Fibroblast of skin of right biceps (primary cell): ENCODE measurements around the gene FAM20C.
"Not testable (repeated sequence)": the region's sequence is repeated elsewhere in the genome, so short reads cannot be mapped to it uniquely, and the experiment has no call there.

ENCODE experiments used
- DNase-seq: peaks from one replicate; pipeline ENCODE4 v3.0.0-alpha.2; 2013

The FAM20C gene

GRCh38 chr7:193481-194251 lies 1.3 kb downstream of the FAM20C start:
- DNase-seq, result no peak

GRCh38 chr7:194252-195009 lies 2.1 kb downstream of the FAM20C start:
- DNase-seq, result no peak

GRCh38 chr7:195010-195829 lies 2.8 kb downstream of the FAM20C start:
- no peak for DNase-seq

- no peak for DNase-seq
Measured at GRCh38 chr7:195830-196128, 3.4 kb downstream of the FAM20C start.

- no peak for DNase-seq
Measured at GRCh38 chr7:196283-196682, 3.9 kb downstream of the FAM20C start.

- no peak for DNase-seq
Measured at GRCh38 chr7:196778-197321, 4.5 kb downstream of the FAM20C start.

GRCh38 chr7:197413-198335 lies 5.3 kb downstream of the FAM20C start:
- DNase-seq, result no peak

- no peak for DNase-seq
Measured at GRCh38 chr7:199483-200249, 7.3 kb downstream of the FAM20C start.

GRCh38 chr7:200290-200689 lies 7.9 kb downstream of the FAM20C start:
- DNase-seq, result no peak

- DNase-seq, result no peak
Measured at GRCh38 chr7:200704-201103, 8.3 kb downstream of the FAM20C start.

- DNase-seq, result no peak
Measured at GRCh38 chr7:204326-204725, 12.0 kb downstream of the FAM20C start.

- DNase-seq, result no peak
Measured at GRCh38 chr7:205115-206010, 13.0 kb downstream of the FAM20C start.

- DNase-seq, result not testable (repeated sequence)
Measured at GRCh38 chr7:206351-206750, 14.0 kb downstream of the FAM20C start.

- no peak for DNase-seq
Measured at GRCh38 chr7:207418-208129, 15.2 kb downstream of the FAM20C start.

GRCh38 chr7:208130-208673 lies 15.8 kb downstream of the FAM20C start:
- DNase-seq, result no peak

GRCh38 chr7:208816-209215 lies 16.4 kb downstream of the FAM20C start:
- no peak for DNase-seq

GRCh38 chr7:209416-209815 lies 17.0 kb downstream of the FAM20C start:
- no peak for DNase-seq

GRCh38 chr7:209906-210305 lies 17.5 kb downstream of the FAM20C start:
- DNase-seq, result no peak

GRCh38 chr7:210401-210925 lies 18.1 kb downstream of the FAM20C start:
- DNase-seq, result no peak
